PC-3 (cell line): ENCODE data around the gene IKZF1. TPM values are rescaled to one million over a fixed set of nuclear protein-coding genes. Genes with fewer than 3 reads are reported as not detected.

Experiments used
- ATAC-seq: fragments of 200-7000 bp; cut with Tn5 transposase; 2 replicates; pipeline ENCODE4 v1.9.1; 2020; ENCODE audit warnings: mild to moderate bottlenecking, moderate library complexity
- BruUV-seq: library from RNA; stranded (reverse); fragments of 400-500 nt; replicated peaks from 2 replicates; lab custom pipeline; 2021; lab: Mats Ljungman, UMichigan
- CTCF ChIA-PET: fragments of 300-600 bp; sonication (Branson Sonifier 250); formaldehyde crosslinking; loops from one replicate; lab custom pipeline; 2022; ENCODE audit warnings: antibody characterized with exemption; lab: Charles Lee
- POLR2A ChIA-PET: fragments of 300-600 bp; sonication (Branson Sonifier 250); formaldehyde crosslinking; loops from one replicate; lab custom pipeline; 2022; ENCODE audit warnings: antibody characterized with exemption; ENCODE audit not compliant: unreplicated experiment; lab: Charles Lee
- DNase-seq: peaks from one replicate; pipeline ENCODE4 v3.0.0-alpha.2; 2015
- H2AFZ ChIP-seq: fragments of 300-600 bp; sonication (generic); 2 replicates; pipeline ENCODE4 v1.6.0; 2016; ENCODE audit warnings: antibody characterized with exemption, low read length
- H3F3A ChIP-seq: fragments of 300-600 bp; sonication (generic); one replicate; pipeline ENCODE4 v1.6.0; 2017; ENCODE audit warnings: antibody characterized with exemption, low read length, control low read depth, mild to moderate bottlenecking; ENCODE audit not compliant: unreplicated experiment
- H3K27ac ChIP-seq: fragments of 300-600 bp; sonication (generic); 2 replicates; pipeline ENCODE4 v1.5.1; 2016; ENCODE audit warnings: mild to moderate bottlenecking, low read length
- H3K27me3 ChIP-seq: fragments of 300-600 bp; sonication (generic); 2 replicates; pipeline ENCODE4 v1.6.1; 2016; ENCODE audit warnings: low read length, mixed read lengths
- H3K36me3 ChIP-seq: fragments of 300-600 bp; sonication (generic); 2 replicates; pipeline ENCODE4 v1.6.1; 2016; ENCODE audit warnings: low read depth, mixed run types, low read length, mixed read lengths
- H3K4me1 ChIP-seq: fragments of 300-600 bp; sonication (generic); 2 replicates; pipeline ENCODE4 v1.5.1; 2016; ENCODE audit warnings: low read length; ENCODE audit not compliant: insufficient read depth
- H3K4me2 ChIP-seq: fragments of 300-600 bp; sonication (generic); 2 replicates; pipeline ENCODE4 v1.6.0; 2016; ENCODE audit warnings: low read length
- H3K4me3 ChIP-seq: fragments of 300-600 bp; sonication (generic); 2 replicates; pipeline ENCODE4 v1.5.1; 2016; ENCODE audit warnings: mild to moderate bottlenecking, low read length, mixed read lengths
- H3K79me2 ChIP-seq: fragments of 300-600 bp; sonication (generic); 2 replicates; pipeline ENCODE4 v1.6.1; 2017; ENCODE audit warnings: low read length, mixed read lengths
- H3K9ac ChIP-seq: fragments of 300-600 bp; sonication (generic); 2 replicates; pipeline ENCODE4 v1.6.0; 2016; ENCODE audit warnings: mild to moderate bottlenecking, low read length
- H3K9me2 ChIP-seq: fragments of 300-600 bp; sonication (generic); replicated peaks from 2 replicates; pipeline ENCODE4 v1.6.1; 2016; ENCODE audit warnings: mixed run types, low read length, mixed read lengths
- H3K9me3 ChIP-seq: fragments of 300-600 bp; sonication (generic); 2 replicates; pipeline ENCODE4 v1.6.1; 2016; ENCODE audit warnings: low read length, mixed read lengths
- H4K20me1 ChIP-seq: fragments of 300-600 bp; sonication (generic); 2 replicates; pipeline ENCODE4 v1.6.1; 2016; ENCODE audit warnings: low read length, mixed read lengths
- EZH2 ChIP-seq: fragments of 300-600 bp; sonication (generic); IDR thresholded peaks from one replicate; pipeline ENCODE4 v1.6.1; 2017; ENCODE audit warnings: antibody characterized with exemption, mild to moderate bottlenecking, low read length; ENCODE audit not compliant: unreplicated experiment
- EZH2phosphoT487 ChIP-seq: fragments of 300-600 bp; sonication (generic); IDR thresholded peaks from 2 replicates; pipeline ENCODE4 v1.6.1; 2018; ENCODE audit warnings: mild to moderate bottlenecking, antibody characterized with exemption, low read length, borderline replicate concordance
- intact Hi-C: fragments of 100-400 bp; cut with micrococcal nuclease; formaldehyde crosslinking; loops from 2 replicates; pipeline ENCODE4 v1.9.0; 2023
- total RNA-seq: library from RNA; depleted of rRNA; stranded (reverse); fragments of >200 nt; gene quantifications from 2 replicates; pipeline ENCODE4 v1.2.3, GENCODE V29; 2014
- TF ChIP-seq, protein P1 (sequence below): fragments of 300-600 bp; sonication (generic); conservative IDR thresholded peaks from 2 replicates; pipeline ENCODE4 v1.5.1; 2017; ENCODE audit warnings: antibody characterized with exemption, low read depth, mild to moderate bottlenecking, low read length

Gene IKZF1
- total RNA-seq, 1 experiment from 2014 or later: not detected

DNA sequence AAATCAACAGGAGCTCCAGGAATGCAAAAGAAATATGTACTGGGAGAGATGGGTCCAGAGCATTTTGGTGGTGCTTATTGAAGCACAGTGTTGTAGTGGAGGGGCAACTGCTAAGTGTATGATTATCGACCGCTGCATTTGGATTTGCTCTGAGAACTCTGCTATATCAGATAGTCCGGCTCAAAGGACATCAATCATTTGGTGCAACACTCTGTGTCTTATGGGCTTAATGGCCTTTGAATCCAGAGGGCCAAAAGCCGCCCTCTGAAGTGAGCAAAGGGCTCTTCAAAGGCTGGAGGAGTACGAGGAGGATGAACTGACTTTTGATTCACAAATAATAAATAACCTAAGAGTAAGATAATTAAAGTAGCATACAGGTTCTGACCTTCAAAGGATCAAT is 9.4 kb upstream of the IKZF1 start:
- intact Hi-C loops: no loop called here
- Histone ChIP-seq H3K4me1 (no peaks in the 10 kb centered on the region), H3K79me2 (no peaks in the 10 kb centered on the region), H3K27ac (no peak overlapping the region), H3F3A (no peaks in the 10 kb centered on the region), H3K4me2 (no peak overlapping the region), H3K27me3 (peaks cover 60% of the 10 kb centered on the region), H3K9me2 (no peaks in the 10 kb centered on the region), H3K9me3 (no peaks in the 10 kb centered on the region), H2AFZ (no peak overlapping the region), H3K36me3 (no peaks in the 10 kb centered on the region), H3K9ac (no peak overlapping the region), H3K4me3 (no peak overlapping the region), H4K20me1 (no peaks in the 10 kb centered on the region)
- BruUV-seq: no TSS peak
- ATAC-seq (no peak), DNase-seq (no peak)
- POLR2A ChIA-PET: no interaction called here
- CTCF ChIA-PET: no interaction called here
- TF ChIP-seq, protein P1, sequence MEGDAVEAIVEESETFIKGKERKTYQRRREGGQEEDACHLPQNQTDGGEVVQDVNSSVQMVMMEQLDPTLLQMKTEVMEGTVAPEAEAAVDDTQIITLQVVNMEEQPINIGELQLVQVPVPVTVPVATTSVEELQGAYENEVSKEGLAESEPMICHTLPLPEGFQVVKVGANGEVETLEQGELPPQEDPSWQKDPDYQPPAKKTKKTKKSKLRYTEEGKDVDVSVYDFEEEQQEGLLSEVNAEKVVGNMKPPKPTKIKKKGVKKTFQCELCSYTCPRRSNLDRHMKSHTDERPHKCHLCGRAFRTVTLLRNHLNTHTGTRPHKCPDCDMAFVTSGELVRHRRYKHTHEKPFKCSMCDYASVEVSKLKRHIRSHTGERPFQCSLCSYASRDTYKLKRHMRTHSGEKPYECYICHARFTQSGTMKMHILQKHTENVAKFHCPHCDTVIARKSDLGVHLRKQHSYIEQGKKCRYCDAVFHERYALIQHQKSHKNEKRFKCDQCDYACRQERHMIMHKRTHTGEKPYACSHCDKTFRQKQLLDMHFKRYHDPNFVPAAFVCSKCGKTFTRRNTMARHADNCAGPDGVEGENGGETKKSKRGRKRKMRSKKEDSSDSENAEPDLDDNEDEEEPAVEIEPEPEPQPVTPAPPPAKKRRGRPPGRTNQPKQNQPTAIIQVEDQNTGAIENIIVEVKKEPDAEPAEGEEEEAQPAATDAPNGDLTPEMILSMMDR: no peak
- no peak for TF ChIP-seq EZH2
- no peak for TF ChIP-seq EZH2phosphoT487

DNA sequence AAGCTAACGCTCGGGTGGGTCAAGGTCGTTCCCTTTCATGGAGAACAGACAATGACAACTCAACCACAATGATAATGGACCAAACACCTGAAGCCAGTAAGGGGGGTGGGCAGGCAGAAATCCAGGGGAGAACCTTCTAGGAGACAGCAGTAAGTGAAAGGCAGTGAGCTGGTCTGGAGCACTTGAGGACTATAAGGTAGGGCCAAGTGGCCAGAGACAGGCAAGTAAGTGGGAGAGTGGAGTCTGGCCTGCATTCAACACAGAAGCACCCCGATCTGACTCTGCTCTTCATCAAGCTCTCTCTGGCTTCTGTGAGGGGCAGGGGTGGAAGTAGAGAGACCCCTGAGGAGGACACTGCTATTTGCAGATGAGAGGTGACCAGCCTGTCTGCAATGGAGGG is 7.7 kb upstream of the IKZF1 start:
- ChIA-PET POLR2A (no interaction called here), CTCF (no interaction called here)
- Histone ChIP-seq H3K9me2 (no peaks in the 10 kb centered on the region), H4K20me1 (no peaks in the 10 kb centered on the region), H3K4me2 (no peak overlapping the region), H3F3A (no peaks in the 10 kb centered on the region), H3K36me3 (no peaks in the 10 kb centered on the region), H3K4me3 (no peak overlapping the region), H3K9ac (no peak overlapping the region), H2AFZ (no peak overlapping the region), H3K4me1 (no peaks in the 10 kb centered on the region), H3K27me3 (peaks cover 64% of the 10 kb centered on the region), H3K79me2 (no peaks in the 10 kb centered on the region), H3K9me3 (no peaks in the 10 kb centered on the region), H3K27ac (no peak overlapping the region)
- ATAC-seq (no peak), DNase-seq (no peak)
- intact Hi-C loops: no loop called here
- TF ChIP-seq, protein P1: no peak
- TF ChIP-seq EZH2: no peak
- no peak for TF ChIP-seq EZH2phosphoT487
- BruUV-seq: no TSS peak

DNA sequence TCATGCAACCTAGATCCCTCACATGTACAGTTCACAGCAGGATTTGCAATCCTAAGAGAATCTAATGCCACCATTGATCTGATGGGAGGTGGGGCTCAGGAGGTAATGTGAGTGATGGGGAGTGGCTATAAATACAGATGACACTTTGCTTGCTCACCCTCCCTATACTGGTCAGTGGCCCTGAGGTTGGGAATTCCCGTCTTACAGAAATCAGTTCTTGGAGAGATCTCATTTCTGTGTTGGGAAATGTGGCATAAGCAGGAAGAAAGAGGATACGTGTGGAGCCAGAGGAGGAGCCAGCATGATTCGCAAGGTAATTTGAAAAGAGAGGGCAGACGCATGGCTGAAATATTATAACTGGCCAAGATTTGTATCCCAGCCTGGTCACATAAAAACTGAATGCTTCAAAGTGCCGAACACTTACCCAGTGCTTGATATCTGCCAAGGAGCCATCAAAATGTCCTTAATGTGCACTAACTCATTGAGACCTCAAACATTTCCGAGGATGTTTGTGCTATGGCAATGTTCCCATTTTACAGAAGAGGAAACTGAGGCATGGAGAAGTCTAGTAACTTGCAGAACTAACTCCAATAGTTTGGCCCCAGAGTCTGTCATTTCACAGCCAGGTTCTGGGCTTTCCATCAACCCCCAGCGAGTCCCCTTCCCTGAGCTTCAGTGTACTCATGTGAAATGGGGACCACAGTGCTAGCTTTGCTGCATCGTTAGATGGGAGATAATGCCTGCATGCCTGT is 5.5 kb upstream of the IKZF1 start:
- DNase-seq (no peak), ATAC-seq (no peak)
- H3K36me3 ChIP-seq: no peaks in the 10 kb centered on the region
- no peak overlapping the region for H3K4me3 ChIP-seq
- intact Hi-C loops: no loop called here
- ChIA-PET CTCF (no interaction called here), POLR2A (no interaction called here)
- no peak overlapping the region for H3K4me2 ChIP-seq
- TF ChIP-seq, protein P1: no peak
- TF ChIP-seq EZH2phosphoT487 (no peak), EZH2 (no peak)
- peaks cover 61% of the 10 kb centered on the region for H3K27me3 ChIP-seq
- H3K9ac ChIP-seq: no peak overlapping the region
- H3K9me2 ChIP-seq: no peaks in the 10 kb centered on the region
- H3K27ac ChIP-seq: no peak overlapping the region
- no peaks in the 10 kb centered on the region for H4K20me1 ChIP-seq
- BruUV-seq: no TSS peak
- no peaks in the 10 kb centered on the region for H3K9me3 ChIP-seq
- no peak overlapping the region for H2AFZ ChIP-seq
- no peaks in the 10 kb centered on the region for H3K4me1 ChIP-seq
- H3K79me2 ChIP-seq: no peaks in the 10 kb centered on the region
- no peaks in the 10 kb centered on the region for H3F3A ChIP-seq
